ENCODE data around the gene ABHD16A. TPM values are rescaled to one million over a fixed set of nuclear protein-coding genes. Genes with fewer than 3 reads are reported as not detected.

ABHD16A gene
- total and polyA plus RNA-seq, 10 of the 15 experiments (the other 5 are each of a cell fraction or from before 2014, with no cell fraction given), result 7.5 to 43.0 (median 32.9) TPM

DNA sequence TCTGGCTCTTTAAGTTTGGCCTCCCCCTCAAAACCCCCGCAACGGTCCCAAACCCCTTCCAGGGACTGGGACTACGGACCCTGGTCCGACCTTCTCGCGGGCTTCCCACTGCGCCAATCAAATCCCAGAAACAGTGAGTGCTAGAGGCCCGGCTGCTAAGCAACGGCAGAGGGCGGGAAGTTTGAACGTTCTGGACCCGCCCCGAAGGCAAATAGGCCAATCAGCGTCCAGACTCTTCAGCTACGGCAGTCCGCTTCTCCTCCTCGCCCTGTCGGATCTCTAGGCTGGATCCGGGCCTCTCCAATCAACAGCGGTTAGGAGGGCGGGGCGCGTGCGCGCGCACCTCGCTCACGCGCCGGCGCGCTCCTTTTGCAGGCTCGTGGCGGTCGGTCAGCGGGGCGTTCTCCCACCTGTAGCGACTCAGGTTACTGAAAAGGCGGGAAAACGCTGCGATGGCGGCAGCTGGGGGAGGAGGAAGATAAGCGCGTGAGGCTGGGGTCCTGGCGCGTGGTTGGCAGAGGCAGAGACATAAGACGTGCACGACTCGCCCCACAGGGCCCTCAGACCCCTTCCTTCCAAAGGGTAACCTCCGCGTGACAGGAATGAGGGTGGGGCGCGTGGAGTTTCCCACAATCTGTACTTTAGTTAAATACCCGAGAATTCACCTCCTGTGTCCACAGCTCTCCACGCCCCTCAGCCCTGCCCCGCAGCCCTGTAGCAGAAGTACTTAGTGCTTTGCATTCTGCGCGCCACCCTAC, 36.7 kb upstream of the ABHD16A start, which contains the start of gene MSH5 (continued):
- TF ChIP-seq, protein P1, sequence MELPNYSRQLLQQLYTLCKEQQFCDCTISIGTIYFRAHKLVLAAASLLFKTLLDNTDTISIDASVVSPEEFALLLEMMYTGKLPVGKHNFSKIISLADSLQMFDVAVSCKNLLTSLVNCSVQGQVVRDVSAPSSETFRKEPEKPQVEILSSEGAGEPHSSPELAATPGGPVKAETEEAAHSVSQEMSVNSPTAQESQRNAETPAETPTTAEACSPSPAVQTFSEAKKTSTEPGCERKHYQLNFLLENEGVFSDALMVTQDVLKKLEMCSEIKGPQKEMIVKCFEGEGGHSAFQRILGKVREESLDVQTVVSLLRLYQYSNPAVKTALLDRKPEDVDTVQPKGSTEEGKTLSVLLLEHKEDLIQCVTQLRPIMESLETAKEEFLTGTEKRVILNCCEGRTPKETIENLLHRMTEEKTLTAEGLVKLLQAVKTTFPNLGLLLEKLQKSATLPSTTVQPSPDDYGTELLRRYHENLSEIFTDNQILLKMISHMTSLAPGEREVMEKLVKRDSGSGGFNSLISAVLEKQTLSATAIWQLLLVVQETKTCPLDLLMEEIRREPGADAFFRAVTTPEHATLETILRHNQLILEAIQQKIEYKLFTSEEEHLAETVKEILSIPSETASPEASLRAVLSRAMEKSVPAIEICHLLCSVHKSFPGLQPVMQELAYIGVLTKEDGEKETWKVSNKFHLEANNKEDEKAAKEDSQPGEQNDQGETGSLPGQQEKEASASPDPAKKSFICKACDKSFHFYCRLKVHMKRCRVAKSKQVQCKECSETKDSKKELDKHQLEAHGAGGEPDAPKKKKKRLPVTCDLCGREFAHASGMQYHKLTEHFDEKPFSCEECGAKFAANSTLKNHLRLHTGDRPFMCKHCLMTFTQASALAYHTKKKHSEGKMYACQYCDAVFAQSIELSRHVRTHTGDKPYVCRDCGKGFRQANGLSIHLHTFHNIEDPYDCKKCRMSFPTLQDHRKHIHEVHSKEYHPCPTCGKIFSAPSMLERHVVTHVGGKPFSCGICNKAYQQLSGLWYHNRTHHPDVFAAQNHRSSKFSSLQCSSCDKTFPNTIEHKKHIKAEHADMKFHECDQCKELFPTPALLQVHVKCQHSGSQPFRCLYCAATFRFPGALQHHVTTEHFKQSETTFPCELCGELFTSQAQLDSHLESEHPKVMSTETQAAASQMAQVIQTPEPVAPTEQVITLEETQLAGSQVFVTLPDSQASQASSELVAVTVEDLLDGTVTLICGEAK (IDR thresholded peaks at IDR 0.05; ENCODE audit: borderline replicate concordance), result peak; percentile 38; the same call in 1 of the 2 replicates
- TF ChIP-seq SMARCA5 (IDR thresholded peaks at IDR 0.05) (no peak), CEBPZ (IDR thresholded peaks at IDR 0.05; ENCODE audit: low read depth, low read length) (peak; percentile 72), CHD2 (IDR thresholded peaks at IDR 0.05; ENCODE audit: borderline replicate concordance, low read depth, low read length) (peak; percentile 93), TCF12 (IDR thresholded peaks at IDR 0.05; ENCODE audit: low read depth, low read length) (0 out of 2 replicates have a peak, but pooled peaks have one; percentile 36), ZNF217 (IDR thresholded peaks at IDR 0.05) (no peak), NFYB (IDR thresholded peaks at IDR 0.05; ENCODE audit: insufficient read depth, low read depth, low read length) (peak; percentile 98), SUZ12 (IDR thresholded peaks at IDR 0.05; ENCODE audit: unreplicated experiment) (no peak), ETV6 (conservative IDR thresholded peaks at IDR 0.05 in 1 of 2, IDR thresholded peaks at IDR 0.05 in 1 of 2; ENCODE audit: borderline replicate concordance in 1 of 2, low read depth in 1 of 2) (no peak), CREB1 (IDR thresholded peaks at IDR 0.05; ENCODE audit: low read depth) (no peak), SRF (IDR thresholded peaks at IDR 0.05; ENCODE audit: low read depth in 2 of 2, low read length in 2 of 2) (no peak), NFYA (IDR thresholded peaks at IDR 0.05; ENCODE audit: borderline replicate concordance, low read depth, low read length) (peak; percentile 75; the same call in 1 of the 2 replicates), POLR2AphosphoS2 (IDR thresholded peaks at IDR 0.05; ENCODE audit: low read depth, low read length) (no peak), MYC (IDR thresholded peaks at IDR 0.05; ENCODE audit: insufficient read depth, insufficient read length, insufficient replicate concordance, low read length, severe bottlenecking) (peak; percentile 30), NFXL1 (IDR thresholded peaks at IDR 0.05; ENCODE audit: borderline replicate concordance) (no peak), DPF2 (IDR thresholded peaks at IDR 0.05) (peak; percentile 44; the same call in 1 of the 2 replicates), SP1 (IDR thresholded peaks at IDR 0.05; ENCODE audit: low read depth, low read length) (peak; percentile 97)
- TF ChIP-seq, protein P2, sequence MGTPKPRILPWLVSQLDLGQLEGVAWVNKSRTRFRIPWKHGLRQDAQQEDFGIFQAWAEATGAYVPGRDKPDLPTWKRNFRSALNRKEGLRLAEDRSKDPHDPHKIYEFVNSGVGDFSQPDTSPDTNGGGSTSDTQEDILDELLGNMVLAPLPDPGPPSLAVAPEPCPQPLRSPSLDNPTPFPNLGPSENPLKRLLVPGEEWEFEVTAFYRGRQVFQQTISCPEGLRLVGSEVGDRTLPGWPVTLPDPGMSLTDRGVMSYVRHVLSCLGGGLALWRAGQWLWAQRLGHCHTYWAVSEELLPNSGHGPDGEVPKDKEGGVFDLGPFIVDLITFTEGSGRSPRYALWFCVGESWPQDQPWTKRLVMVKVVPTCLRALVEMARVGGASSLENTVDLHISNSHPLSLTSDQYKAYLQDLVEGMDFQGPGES (IDR thresholded peaks at IDR 0.05), result peak; percentile 90
